Liver (tissue), 9 donors: ENCODE data around the gene HOXB5. TPM values are rescaled to one million over a fixed set of nuclear protein-coding genes. Genes with fewer than 3 reads are reported as not detected.

Experiments
- DNase-seq: peaks from one replicate; pipeline ENCODE4 v3.0.0-alpha.2; 2017; ENCODE audit warnings: low spot score
- H3K27ac ChIP-seq, 2 donors: one replicate each; pipeline ENCODE4 v1.7.0; 2013; ENCODE audit warnings: inconsistent platforms in 2 of 2, low read length in 2 of 2, control low read depth in 1 of 2, low read depth in 1 of 2, mild to moderate bottlenecking in 1 of 2
- H3K27me3 ChIP-seq, 4 donors: one replicate each; pipeline versions ENCODE4 v1.6.1 to v1.7.0; 2013; ENCODE audit warnings: low read length in 3 of 4, inconsistent platforms in 1 of 4, mild to moderate bottlenecking in 1 of 4, moderate library complexity in 1 of 4; ENCODE audit not compliant: control insufficient read depth in 4 of 4, insufficient read depth in 4 of 4
- H3K36me3 ChIP-seq, 4 donors: one replicate each; pipeline versions ENCODE4 v1.6.1 to v1.7.0; 2013; ENCODE audit warnings: low read length in 3 of 4, mild to moderate bottlenecking in 3 of 4, low read depth in 1 of 4, moderate library complexity in 1 of 4; ENCODE audit not compliant: control insufficient read depth in 4 of 4, insufficient read depth in 3 of 4
- H3K4me1 ChIP-seq, 4 donors: one replicate each; pipeline versions ENCODE4 v1.6.1 to v1.7.0; 2013; ENCODE audit warnings: low read length in 3 of 4, mild to moderate bottlenecking in 3 of 4, moderate library complexity in 1 of 4; ENCODE audit not compliant: control insufficient read depth in 4 of 4, insufficient read depth in 4 of 4
- H3K4me3 ChIP-seq, 3 donors: one replicate each; pipeline versions ENCODE4 v1.6.1 to v1.7.0; 2013; ENCODE audit warnings: low read length in 3 of 3, control low read depth in 1 of 3, low read depth in 1 of 3, mild to moderate bottlenecking in 1 of 3
- H3K9ac ChIP-seq, 2 donors: one replicate each; pipeline ENCODE4 v1.7.0; 2013; ENCODE audit warnings: low read length in 2 of 2, mild to moderate bottlenecking in 2 of 2, moderate library complexity in 2 of 2, control low read depth in 1 of 2, low read depth in 1 of 2
- H3K9me3 ChIP-seq, 4 donors: one replicate each; pipeline versions ENCODE4 v1.6.1 to v1.7.0; 2013; ENCODE audit warnings: low read length in 3 of 4; ENCODE audit not compliant: control insufficient read depth in 4 of 4
- EGR1 ChIP-seq, 2 donors: IDR thresholded peaks; 2 replicates each; pipeline ENCODE4 v1.6.1; 2016 to 2018; ENCODE audit warnings: antibody characterized with exemption in 2 of 2, low read depth in 2 of 2
- FOXA1 ChIP-seq: IDR thresholded peaks from 2 replicates; pipeline ENCODE4 v1.6.1; 2016; ENCODE audit warnings: antibody characterized with exemption
- HNF4A ChIP-seq, 2 donors: conservative IDR thresholded peaks; 2 replicates each; pipeline ENCODE4 v1.6.1; 2016; ENCODE audit warnings: antibody characterized with exemption in 2 of 2, mild to moderate bottlenecking in 2 of 2
- MAX ChIP-seq: IDR thresholded peaks from 2 replicates; pipeline ENCODE4 v1.6.1; 2016; ENCODE audit warnings: antibody characterized with exemption
- RAD21 ChIP-seq, 2 donors: IDR thresholded peaks; 2 replicates each; pipeline ENCODE4 v1.6.1; 2016; ENCODE audit warnings: antibody characterized with exemption in 2 of 2, mild to moderate bottlenecking in 2 of 2
- REST ChIP-seq: IDR thresholded peaks from 2 replicates; pipeline ENCODE4 v1.6.1; 2016; ENCODE audit warnings: antibody characterized with exemption, mild to moderate bottlenecking
- RXRA ChIP-seq, 2 donors: IDR thresholded peaks; 2 replicates each; pipeline ENCODE4 v1.6.1; 2017 to 2018; ENCODE audit warnings: antibody characterized with exemption in 2 of 2, mild to moderate bottlenecking in 1 of 2
- TAF1 ChIP-seq: conservative IDR thresholded peaks from 2 replicates; pipeline ENCODE4 v1.6.1; 2016; ENCODE audit warnings: antibody characterized with exemption, mild to moderate bottlenecking
- YY1 ChIP-seq: IDR thresholded peaks from 2 replicates; pipeline ENCODE4 v1.6.1; 2016; ENCODE audit warnings: antibody characterized with exemption, mild to moderate bottlenecking
- WGBS: extraction: QIAGEN DNeasy Blood & Tissue Kit; methylation state at CpG from one replicate; pipeline ENCODE4 v1.1.7; 2013; 5-methylcytosine and 5-hydroxymethylcytosine counted together
- polyA plus RNA-seq, 2 donors: library from polyadenylated mRNA; stranded (reverse) in 1 of 2; unstranded in 1 of 2; fragments of 200-250 nt in 1 of 2; fragments of >200 nt in 1 of 2; fragmentation: Nextera tagmentation in 1 of 2; extraction: Ambion mirVana in 1 of 2; gene quantifications; one replicate each; pipeline versions ENCODE4 v1.2.1 to v1.2.3, GENCODE V29; 2013 to 2015
- total RNA-seq, 2 donors: library from RNA; depleted of rRNA; stranded (reverse); fragments of >200 nt; gene quantifications; one replicate each; pipeline ENCODE4 v1.2.3, GENCODE V29; 2014
- TF ChIP-seq, protein P1 (sequence below): fragments of 150-350 bp; IDR thresholded peaks from 2 replicates; pipeline ENCODE4 v1.5.1; 2017; ENCODE audit warnings: improper control_type of control experiment, low read depth, low read length; ENCODE audit not compliant: missing input control
- donor health status: healthy.
- donor health status: healthy.
- donor health status: healthy.
- donor health status: healthy.
- donor health status: healthy.

The HOXB5 gene
- total and polyA plus RNA-seq, 4 donors, result 0.08 to 0.38 (median 0.36) TPM; not detected in 1

- Histone ChIP-seq H3K4me3 (peak overlapping the region in 1 of 3 donors; percentile 11), H3K9ac (no peak overlapping the region), H3K9me3 (no peaks in the 10 kb centered on the region), H3K4me1 (no peaks in the 10 kb centered on the region), H3K27ac (peak overlapping the region in 1 of 2 donors; percentile 57), H3K27me3 (peaks cover 0 to 3% (median 2%) of the 10 kb centered on the region in 4 donors), H3K36me3 (no peaks in the 10 kb centered on the region)
- 11% methylated on average over 36 of the region's 36 CpGs for WGBS
- TF ChIP-seq RXRA (IDR thresholded peaks at IDR 0.05) (peak; percentile 32 to 39), YY1 (no peak)
- DNase-seq, result no peak
Observed at GRCh38 chr17:48555258-48556228, 38.0 kb downstream of the HOXB5 start.

- H3K36me3 ChIP-seq, result no peaks in the 10 kb centered on the region
- H3K4me1 ChIP-seq, result no peaks in the 10 kb centered on the region
- no peak overlapping the region for H3K4me3 ChIP-seq
- TF ChIP-seq RAD21 (IDR thresholded peaks at IDR 0.05) (no peak), TAF1 (no peak), MAX (no peak), FOXA1 (no peak), REST (no peak), HNF4A (conservative IDR thresholded peaks at IDR 0.05) (no peak), EGR1 (IDR thresholded peaks at IDR 0.05; ENCODE audit: low read depth in 2 of 2) (no peak)
- TF ChIP-seq, protein P1, sequence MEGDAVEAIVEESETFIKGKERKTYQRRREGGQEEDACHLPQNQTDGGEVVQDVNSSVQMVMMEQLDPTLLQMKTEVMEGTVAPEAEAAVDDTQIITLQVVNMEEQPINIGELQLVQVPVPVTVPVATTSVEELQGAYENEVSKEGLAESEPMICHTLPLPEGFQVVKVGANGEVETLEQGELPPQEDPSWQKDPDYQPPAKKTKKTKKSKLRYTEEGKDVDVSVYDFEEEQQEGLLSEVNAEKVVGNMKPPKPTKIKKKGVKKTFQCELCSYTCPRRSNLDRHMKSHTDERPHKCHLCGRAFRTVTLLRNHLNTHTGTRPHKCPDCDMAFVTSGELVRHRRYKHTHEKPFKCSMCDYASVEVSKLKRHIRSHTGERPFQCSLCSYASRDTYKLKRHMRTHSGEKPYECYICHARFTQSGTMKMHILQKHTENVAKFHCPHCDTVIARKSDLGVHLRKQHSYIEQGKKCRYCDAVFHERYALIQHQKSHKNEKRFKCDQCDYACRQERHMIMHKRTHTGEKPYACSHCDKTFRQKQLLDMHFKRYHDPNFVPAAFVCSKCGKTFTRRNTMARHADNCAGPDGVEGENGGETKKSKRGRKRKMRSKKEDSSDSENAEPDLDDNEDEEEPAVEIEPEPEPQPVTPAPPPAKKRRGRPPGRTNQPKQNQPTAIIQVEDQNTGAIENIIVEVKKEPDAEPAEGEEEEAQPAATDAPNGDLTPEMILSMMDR, result no peak
- DNase-seq, result no peak
- 29% methylated on average over 44 of the region's 44 CpGs for WGBS
- H3K27ac ChIP-seq, result peak overlapping the region; percentile 41 to 46
- no peaks in the 10 kb centered on the region for H3K9me3 ChIP-seq
- H3K9ac ChIP-seq, result no peak overlapping the region
- H3K27me3 ChIP-seq, result peaks cover 0 to 9% (median 3%) of the 10 kb centered on the region in 4 donors
Observed at GRCh38 chr17:48554412-48555257, 38.9 kb downstream of the HOXB5 start.
